PC-9 (cell line): ENCODE measurements around the gene NXN.

Experiments used
- CTCF ChIP-seq: fragments of 200-600 bp; sonication (generic); conservative IDR thresholded peaks from 2 replicates; pipeline ENCODE4 v1.6.1; 2017; ENCODE audit warnings: mixed run types, antibody characterized with exemption, mild to moderate bottlenecking, moderate library complexity
- EZH2 ChIP-seq: fragments of 200-600 bp; sonication (generic); IDR thresholded peaks from 2 replicates; pipeline ENCODE4 v1.8.0; 2017; ENCODE audit warnings: antibody characterized with exemption, low read depth

GRCh38 chr17:979539-980405 lies at the start of gene NXN:
- TF ChIP-seq CTCF (no peak), EZH2 (no peak)
